HFFc6 (cell line): ENCODE measurements around the gene LAPTM5. TPM values are rescaled to one million over a fixed set of nuclear protein-coding genes. Genes with fewer than 3 reads are reported as not detected.

Experiments used
- DNase-seq: peaks from one replicate; pipeline ENCODE4 v3.0.0-alpha.2; 2018
- H3K27ac Mint-ChIP-seq: 2 replicates; pipeline ENCODE4 v1.8.0; 2020; ENCODE audit warnings: mild to moderate bottlenecking, mixed read lengths
- H3K27me3 Mint-ChIP-seq: 2 replicates; pipeline ENCODE4 v1.8.0; 2021; ENCODE audit warnings: mild to moderate bottlenecking, moderate library complexity, mixed read lengths; ENCODE audit not compliant: insufficient read depth
- H3K36me3 Mint-ChIP-seq: 2 replicates; pipeline ENCODE4 v1.8.0; 2021; ENCODE audit warnings: low read depth, mixed read lengths
- H3K4me1 Mint-ChIP-seq: 2 replicates; pipeline ENCODE4 v1.8.0; 2020; ENCODE audit warnings: low read depth, mixed read lengths
- H3K4me3 Mint-ChIP-seq: 2 replicates; pipeline ENCODE4 v1.8.0; 2020; ENCODE audit warnings: mild to moderate bottlenecking, moderate library complexity, mixed read lengths
- H3K9me3 Mint-ChIP-seq: 2 replicates; pipeline ENCODE4 v1.8.0; 2020; ENCODE audit warnings: mild to moderate bottlenecking, mixed read lengths
- total RNA-seq, 6 experiments: library from RNA; stranded (reverse); fragmentation: NEBNext Ultra II Directional; extraction: Animal tissue kit (Norgen Biotek cat#: 25700); gene quantifications; 2 replicates in 1 of 6; 3 replicates in 5 of 6; pipeline ENCODE4 v1.2.3, GENCODE V29; 2021
- TF ChIP-seq, protein P1 (sequence below): fragments of 200-600 bp; sonication (generic); IDR thresholded peaks from 2 replicates; pipeline ENCODE4 v1.5.0; 2021; ENCODE audit warnings: antibody characterized with exemption, mild to moderate bottlenecking

The LAPTM5 gene
- total RNA-seq, 6 experiments from 2014 or later, result 0.38 to 0.81 (median 0.63) TPM

DNA sequence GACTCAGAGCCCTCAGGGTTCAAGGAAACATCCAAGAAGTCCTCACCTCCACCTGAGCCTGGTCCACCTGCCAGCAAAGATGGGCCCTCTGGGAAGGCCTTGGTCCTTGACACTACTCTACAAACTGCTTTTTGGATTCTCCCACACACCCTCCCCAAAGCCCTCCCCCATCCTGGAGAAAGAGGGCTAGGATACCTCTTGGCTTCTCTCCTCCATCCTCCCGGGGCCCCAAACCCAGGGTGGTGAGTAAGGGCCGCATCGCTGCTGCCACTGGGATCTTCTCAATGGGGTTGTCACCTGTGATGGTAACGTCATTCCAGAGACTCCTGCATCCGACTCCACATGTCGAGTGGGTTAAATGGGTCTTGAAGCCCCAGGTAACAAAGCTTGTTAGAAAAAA, 60.7 kb downstream of the LAPTM5 start:
- TF ChIP-seq, protein P1, sequence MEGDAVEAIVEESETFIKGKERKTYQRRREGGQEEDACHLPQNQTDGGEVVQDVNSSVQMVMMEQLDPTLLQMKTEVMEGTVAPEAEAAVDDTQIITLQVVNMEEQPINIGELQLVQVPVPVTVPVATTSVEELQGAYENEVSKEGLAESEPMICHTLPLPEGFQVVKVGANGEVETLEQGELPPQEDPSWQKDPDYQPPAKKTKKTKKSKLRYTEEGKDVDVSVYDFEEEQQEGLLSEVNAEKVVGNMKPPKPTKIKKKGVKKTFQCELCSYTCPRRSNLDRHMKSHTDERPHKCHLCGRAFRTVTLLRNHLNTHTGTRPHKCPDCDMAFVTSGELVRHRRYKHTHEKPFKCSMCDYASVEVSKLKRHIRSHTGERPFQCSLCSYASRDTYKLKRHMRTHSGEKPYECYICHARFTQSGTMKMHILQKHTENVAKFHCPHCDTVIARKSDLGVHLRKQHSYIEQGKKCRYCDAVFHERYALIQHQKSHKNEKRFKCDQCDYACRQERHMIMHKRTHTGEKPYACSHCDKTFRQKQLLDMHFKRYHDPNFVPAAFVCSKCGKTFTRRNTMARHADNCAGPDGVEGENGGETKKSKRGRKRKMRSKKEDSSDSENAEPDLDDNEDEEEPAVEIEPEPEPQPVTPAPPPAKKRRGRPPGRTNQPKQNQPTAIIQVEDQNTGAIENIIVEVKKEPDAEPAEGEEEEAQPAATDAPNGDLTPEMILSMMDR, result no peak

DNA sequence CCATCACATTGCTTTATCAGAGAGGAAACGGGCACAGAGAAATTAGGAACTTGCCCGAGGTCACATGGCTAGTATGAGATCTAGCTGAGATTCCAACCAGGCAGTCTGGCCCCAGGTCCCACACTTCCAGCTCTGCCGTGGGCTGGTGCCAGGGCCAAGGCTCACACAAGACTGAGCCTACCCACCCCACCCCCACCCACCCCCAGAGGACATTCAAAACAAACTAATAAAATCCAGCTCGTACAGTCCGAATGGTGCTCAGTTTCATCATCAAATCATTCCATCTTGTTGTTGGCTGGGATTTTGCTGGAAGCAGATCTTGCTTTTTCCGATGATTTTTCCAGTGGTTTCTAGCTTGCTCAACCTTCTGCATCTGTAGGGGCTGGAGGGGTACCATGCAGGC, 62.1 kb downstream of the LAPTM5 start:
- TF ChIP-seq, protein P1, result no peak
- Mint-ChIP-seq H3K27me3 (peaks cover 6% of the 10 kb centered on the region), H3K4me1 (peaks cover 17% of the 10 kb centered on the region), H3K9me3 (no peaks in the 10 kb centered on the region), H3K27ac (no peak overlapping the region), H3K36me3 (no peaks in the 10 kb centered on the region), H3K4me3 (no peak overlapping the region)
- no peak for DNase-seq

More for the DNA sequence above, 60.7 kb downstream of the LAPTM5 start:
- Mint-ChIP-seq H3K9me3 (no peaks in the 10 kb centered on the region), H3K4me1 (peaks cover 5% of the 10 kb centered on the region), H3K27me3 (peaks cover 6% of the 10 kb centered on the region), H3K36me3 (no peaks in the 10 kb centered on the region), H3K27ac (no peak overlapping the region), H3K4me3 (no peak overlapping the region)
- no peak for DNase-seq

DNA sequence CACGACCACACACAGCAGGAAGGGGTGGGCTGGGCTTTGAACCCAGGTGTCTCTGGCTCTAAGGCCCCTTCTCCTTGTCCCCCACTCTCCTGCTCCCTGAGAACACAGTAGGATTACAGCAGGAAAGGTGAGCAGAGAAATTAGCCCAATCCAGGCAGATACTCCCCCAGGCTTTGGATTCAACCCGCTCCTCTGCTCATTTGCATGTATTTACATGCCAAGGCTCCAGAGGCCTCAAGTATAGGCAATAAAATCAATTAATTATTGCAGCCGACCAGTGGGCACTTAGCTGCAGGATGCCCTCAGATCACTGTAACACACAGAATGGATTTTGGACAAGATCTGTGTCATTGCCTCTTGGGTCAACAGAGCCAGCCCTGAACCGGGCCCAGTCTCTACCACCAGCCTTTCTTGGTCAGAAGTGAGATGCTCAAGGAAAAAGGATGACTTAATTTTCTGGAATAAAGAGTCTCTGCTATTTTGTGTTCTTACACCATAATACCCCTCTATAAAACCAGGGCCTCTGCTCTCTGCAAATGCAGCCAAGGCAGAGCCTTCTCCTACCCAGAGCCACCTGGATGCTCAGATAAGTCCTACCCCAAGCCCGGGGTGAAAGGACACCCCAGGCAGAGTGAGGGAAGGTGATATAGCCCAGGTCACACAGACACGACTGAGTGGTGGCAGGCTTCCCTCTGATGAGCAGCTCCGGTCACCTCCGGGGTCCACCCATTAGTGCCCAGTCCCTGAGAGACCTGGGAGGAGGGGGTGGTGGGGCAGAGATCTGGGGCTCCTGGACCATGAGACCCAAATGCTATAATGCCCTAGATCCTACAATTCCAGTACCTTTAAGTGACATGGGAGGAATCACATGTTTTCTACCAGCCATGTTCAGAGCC, 63.0 kb downstream of the LAPTM5 start:
- peaks cover 25% of the 10 kb centered on the region for H3K4me1 Mint-ChIP-seq
- H3K36me3 Mint-ChIP-seq, result no peaks in the 10 kb centered on the region
- H3K4me3 Mint-ChIP-seq, result no peak overlapping the region
- TF ChIP-seq, protein P1, result no peak
- H3K27ac Mint-ChIP-seq, result no peak overlapping the region
- no peaks in the 10 kb centered on the region for H3K9me3 Mint-ChIP-seq
- peaks cover 6% of the 10 kb centered on the region for H3K27me3 Mint-ChIP-seq
- DNase-seq, result no peak

DNA sequence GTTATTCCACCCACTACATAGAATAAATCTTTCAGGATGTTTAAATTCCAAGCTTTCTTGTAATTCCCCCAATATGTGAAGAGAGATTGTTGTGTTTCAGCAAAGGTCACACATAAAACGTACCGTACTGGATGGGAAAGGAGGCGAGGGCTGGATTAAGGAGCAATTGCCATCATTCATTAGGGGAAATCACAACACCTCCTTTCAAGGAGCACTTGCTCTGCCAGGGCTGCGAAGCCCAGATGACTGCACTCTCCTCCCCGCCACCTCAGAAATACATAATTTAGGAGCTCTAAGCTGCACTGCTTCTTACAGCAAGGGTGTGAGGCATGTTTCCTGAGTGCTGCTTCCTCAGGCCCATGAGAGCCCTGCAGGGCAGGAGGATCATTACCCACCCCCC, 63.8 kb downstream of the LAPTM5 start:
- DNase-seq, result no peak
- Mint-ChIP-seq H3K36me3 (no peaks in the 10 kb centered on the region), H3K4me3 (no peak overlapping the region), H3K4me1 (peaks cover 25% of the 10 kb centered on the region), H3K27ac (no peak overlapping the region), H3K27me3 (peaks cover 9% of the 10 kb centered on the region), H3K9me3 (no peaks in the 10 kb centered on the region)
- TF ChIP-seq, protein P1, result no peak

DNA sequence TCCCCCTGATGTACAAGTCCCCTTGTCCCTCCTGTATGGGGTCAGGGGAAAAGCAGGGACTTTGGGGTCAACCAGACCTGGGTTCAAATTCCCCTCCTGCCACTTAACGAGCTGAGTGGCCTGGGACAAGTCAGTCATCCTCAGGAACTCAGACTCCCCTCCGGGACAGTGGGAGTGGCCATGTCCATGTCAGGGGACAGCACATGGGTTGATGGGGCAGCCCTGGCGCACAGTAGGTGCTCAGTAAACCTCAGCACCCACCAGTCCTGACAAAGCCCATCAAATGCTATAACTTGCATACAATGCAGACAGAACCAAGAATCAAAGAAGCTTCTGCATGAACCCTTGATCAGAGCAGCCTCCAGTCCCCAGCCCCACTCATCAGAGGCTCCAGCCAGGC, 64.2 kb downstream of the LAPTM5 start:
- Mint-ChIP-seq H3K36me3 (no peaks in the 10 kb centered on the region), H3K27ac (no peak overlapping the region), H3K9me3 (no peaks in the 10 kb centered on the region), H3K4me3 (no peak overlapping the region), H3K27me3 (peaks cover 9% of the 10 kb centered on the region; the same call in 1 of the 2 replicates), H3K4me1 (peaks cover 25% of the 10 kb centered on the region)
- TF ChIP-seq, protein P1, result no peak
- DNase-seq, result no peak
